Calu3 (cell line): ENCODE measurements around the gene CLIP1. TPM values are rescaled to one million over a fixed set of nuclear protein-coding genes. Genes with fewer than 3 reads are reported as not detected.
"Not testable (repeated sequence)": the region's sequence is repeated elsewhere in the genome, so short reads cannot be mapped to it uniquely, and the experiment has no call there.

ENCODE experiments used
- BruUV-seq: library from RNA; stranded (reverse); fragments of 400-500 nt; replicated peaks from 2 replicates; lab custom pipeline; 2021; lab: Mats Ljungman, UMichigan
- CTCF ChIA-PET: fragments of 300-600 bp; sonication (Branson Sonifier 250); formaldehyde crosslinking; loops from one replicate; lab custom pipeline; 2022; ENCODE audit warnings: antibody characterized with exemption; lab: Charles Lee
- DNase-seq: peaks from one replicate; pipeline ENCODE4 v3.0.0; 2022
- H3K27ac Mint-ChIP-seq: one replicate; pipeline ENCODE4 v1.8.0; 2022; ENCODE audit warnings: mixed read lengths; ENCODE audit not compliant: unreplicated experiment
- H3K27me3 Mint-ChIP-seq: one replicate; pipeline ENCODE4 v1.8.0; 2022; ENCODE audit warnings: mixed read lengths; ENCODE audit not compliant: unreplicated experiment
- H3K36me3 Mint-ChIP-seq: one replicate; pipeline ENCODE4 v1.8.0; 2022; ENCODE audit warnings: mild to moderate bottlenecking, moderate library complexity, mixed read lengths; ENCODE audit not compliant: insufficient read depth, unreplicated experiment
- H3K4me1 Mint-ChIP-seq: one replicate; pipeline ENCODE4 v1.8.0; 2022; ENCODE audit warnings: mild to moderate bottlenecking, low read depth, mixed read lengths; ENCODE audit not compliant: unreplicated experiment
- H3K4me3 Mint-ChIP-seq: one replicate; pipeline ENCODE4 v1.8.0; 2022; ENCODE audit warnings: mild to moderate bottlenecking, low read depth, moderate library complexity, mixed read lengths; ENCODE audit not compliant: unreplicated experiment
- H3K9me3 Mint-ChIP-seq: one replicate; pipeline ENCODE4 v1.8.0; 2022; ENCODE audit warnings: low read depth, mixed read lengths; ENCODE audit not compliant: unreplicated experiment
- intact Hi-C: fragments of 100-400 bp; cut with micrococcal nuclease; formaldehyde crosslinking; loops from one replicate; pipeline ENCODE4 v1.10.0; 2022; ENCODE audit not compliant: unreplicated experiment
- total RNA-seq: library from RNA; stranded (reverse); gene quantifications from 2 replicates; pipeline ENCODE4 v1.2.3, GENCODE V29; 2022
- TF ChIP-seq, protein P1 (sequence below): fragments of 200-600 bp; IDR thresholded peaks from one replicate; pipeline ENCODE4 v1.8.0; 2022; ENCODE audit warnings: antibody characterized with exemption; ENCODE audit not compliant: unreplicated experiment

CLIP1 gene
- total RNA-seq, 1 experiment from 2014 or later: 95.3 TPM

DNA sequence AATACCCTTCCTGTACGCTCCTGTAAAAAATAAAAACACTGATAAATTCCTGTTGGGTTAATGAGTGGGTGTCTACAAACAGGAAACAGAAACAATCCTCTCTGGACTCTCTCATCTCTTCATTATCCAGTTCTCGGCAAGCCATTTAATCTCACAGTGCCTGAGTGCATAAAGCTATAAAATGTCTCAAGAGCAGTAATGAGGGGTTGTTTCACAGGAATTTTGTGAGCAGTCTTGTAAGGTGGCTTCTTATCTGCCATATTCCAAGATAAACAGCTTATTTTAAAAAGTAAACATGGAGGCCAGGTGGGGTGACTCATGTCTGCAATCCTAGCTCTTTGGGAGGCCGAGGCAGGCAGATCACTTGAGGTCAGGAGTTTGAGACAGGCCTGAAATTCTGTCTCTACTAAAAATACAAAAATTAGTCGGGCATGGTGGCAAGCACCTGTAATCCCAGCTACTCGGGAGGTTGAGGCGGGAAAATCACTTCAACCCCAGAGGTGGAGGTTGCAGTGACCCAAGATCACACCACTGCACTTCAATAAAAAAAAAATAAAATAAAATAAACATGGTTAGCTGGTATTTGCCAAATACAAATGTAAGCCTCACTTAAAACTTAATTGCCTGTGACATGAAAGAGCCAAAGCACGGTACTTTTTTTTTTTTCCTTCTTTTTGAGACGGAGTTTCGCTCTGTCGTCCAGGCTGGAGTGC lies 54.0 kb downstream of the CLIP1 start:
- TF ChIP-seq, protein P1, sequence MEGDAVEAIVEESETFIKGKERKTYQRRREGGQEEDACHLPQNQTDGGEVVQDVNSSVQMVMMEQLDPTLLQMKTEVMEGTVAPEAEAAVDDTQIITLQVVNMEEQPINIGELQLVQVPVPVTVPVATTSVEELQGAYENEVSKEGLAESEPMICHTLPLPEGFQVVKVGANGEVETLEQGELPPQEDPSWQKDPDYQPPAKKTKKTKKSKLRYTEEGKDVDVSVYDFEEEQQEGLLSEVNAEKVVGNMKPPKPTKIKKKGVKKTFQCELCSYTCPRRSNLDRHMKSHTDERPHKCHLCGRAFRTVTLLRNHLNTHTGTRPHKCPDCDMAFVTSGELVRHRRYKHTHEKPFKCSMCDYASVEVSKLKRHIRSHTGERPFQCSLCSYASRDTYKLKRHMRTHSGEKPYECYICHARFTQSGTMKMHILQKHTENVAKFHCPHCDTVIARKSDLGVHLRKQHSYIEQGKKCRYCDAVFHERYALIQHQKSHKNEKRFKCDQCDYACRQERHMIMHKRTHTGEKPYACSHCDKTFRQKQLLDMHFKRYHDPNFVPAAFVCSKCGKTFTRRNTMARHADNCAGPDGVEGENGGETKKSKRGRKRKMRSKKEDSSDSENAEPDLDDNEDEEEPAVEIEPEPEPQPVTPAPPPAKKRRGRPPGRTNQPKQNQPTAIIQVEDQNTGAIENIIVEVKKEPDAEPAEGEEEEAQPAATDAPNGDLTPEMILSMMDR: no peak
- intact Hi-C loops: no loop called here
- H3K36me3 Mint-ChIP-seq: peaks cover 43% of the 10 kb centered on the region
- no peaks in the 10 kb centered on the region for H3K9me3 Mint-ChIP-seq
- DNase-seq: no peak
- H3K4me3 Mint-ChIP-seq: no peak overlapping the region
- no TSS peak for BruUV-seq
- no peaks in the 10 kb centered on the region for H3K27me3 Mint-ChIP-seq
- CTCF ChIA-PET: interaction anchor here (0.7 to 1.1 kb wide), 2 partner anchors 12 to 54 kb away, joined by 3 read pairs; no protein-coding TSS in a partner anchor
- H3K4me1 Mint-ChIP-seq: no peaks in the 10 kb centered on the region
- no peak overlapping the region for H3K27ac Mint-ChIP-seq

- H3K27me3 Mint-ChIP-seq, H3K4me1 Mint-ChIP-seq, H3K4me3 Mint-ChIP-seq, DNase-seq, H3K27ac Mint-ChIP-seq, intact Hi-C loops, H3K9me3 Mint-ChIP-seq, BruUV-seq: not testable (repeated sequence)
- CTCF ChIA-PET: interaction anchor here (1.1 kb wide), 1 partner anchor 13 kb away, joined by 3 read pairs; no protein-coding TSS in a partner anchor
- H3K36me3 Mint-ChIP-seq: peaks cover 46% of the 10 kb centered on the region
These were observed 54.8 kb downstream of the CLIP1 start for GRCh38 chr12:122367632-122368031.

DNA sequence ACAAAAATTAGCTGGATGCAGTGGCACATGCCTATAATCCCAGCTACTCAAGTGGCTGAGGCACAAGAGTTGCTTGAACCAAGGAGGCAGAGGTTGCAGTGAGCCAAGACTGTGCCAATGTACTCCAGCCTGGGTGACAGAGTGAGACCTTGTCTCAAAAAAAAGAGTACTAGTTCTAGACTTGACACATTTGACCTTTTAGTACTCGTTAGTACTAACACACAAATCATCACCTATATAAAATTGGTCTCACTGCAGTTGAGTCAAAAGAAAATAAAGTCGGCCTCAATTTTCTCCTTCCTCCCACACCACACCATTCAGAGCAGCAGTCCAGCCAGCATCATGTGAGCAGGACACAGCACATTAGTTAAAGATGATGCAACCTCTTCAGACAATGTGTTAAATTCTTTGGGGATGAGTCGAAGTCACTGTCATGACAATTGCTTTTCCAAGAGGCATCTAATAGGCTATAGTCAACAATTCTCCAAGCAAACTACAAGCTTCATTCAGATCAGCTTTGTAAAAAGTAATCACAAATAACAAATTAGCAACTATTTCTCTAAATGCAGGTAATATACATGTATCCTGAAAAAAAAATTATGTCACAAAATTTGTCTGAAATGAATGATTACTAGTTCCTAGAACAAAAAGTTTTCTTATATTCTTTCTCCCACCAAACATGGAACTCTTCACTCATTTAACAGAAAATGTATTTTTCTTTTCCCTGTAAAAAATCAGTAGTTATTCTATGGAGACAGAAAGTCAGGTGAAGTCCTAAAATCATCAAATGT lies 55.6 kb downstream of the CLIP1 start:
- TF ChIP-seq, protein P1: no peak
- no TSS peak for BruUV-seq
- no peaks in the 10 kb centered on the region for H3K4me1 Mint-ChIP-seq
- no peak for DNase-seq
- intact Hi-C loops: no loop called here
- H3K27ac Mint-ChIP-seq: peak overlapping the region; percentile 56
- peaks cover 39% of the 10 kb centered on the region for H3K36me3 Mint-ChIP-seq
- H3K9me3 Mint-ChIP-seq: no peaks in the 10 kb centered on the region
- H3K27me3 Mint-ChIP-seq: no peaks in the 10 kb centered on the region
- no peak overlapping the region for H3K4me3 Mint-ChIP-seq
- CTCF ChIA-PET: interaction anchor here (0.6 to 1.1 kb wide), 2 partner anchors 13 to 29 kb away, joined by 3 read pairs; no protein-coding TSS in a partner anchor

DNA sequence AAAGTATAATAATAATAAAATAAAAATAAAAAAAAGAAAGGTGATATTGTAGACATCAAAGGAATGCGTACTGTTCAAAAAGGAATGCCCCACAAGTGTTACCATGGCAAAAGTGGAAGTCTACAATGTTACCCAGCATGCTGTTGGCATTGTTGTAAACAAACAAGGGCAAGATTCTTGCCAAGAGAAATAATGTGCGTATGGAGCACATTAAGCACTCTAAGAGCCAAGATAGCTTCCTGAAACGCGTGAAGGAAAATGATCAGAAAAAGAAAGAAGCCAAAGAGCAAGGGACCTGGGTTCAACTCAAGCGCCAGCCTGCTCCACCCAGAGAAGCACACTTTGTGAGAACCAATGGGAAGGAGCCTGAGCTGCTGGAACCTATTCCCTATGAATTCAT lies 57.2 kb downstream of the CLIP1 start:
- H3K4me1 Mint-ChIP-seq, CTCF ChIA-PET, H3K27me3 Mint-ChIP-seq, H3K4me3 Mint-ChIP-seq, intact Hi-C loops, DNase-seq, H3K27ac Mint-ChIP-seq, BruUV-seq, H3K9me3 Mint-ChIP-seq: not testable (repeated sequence)
- peaks cover 34% of the 10 kb centered on the region for H3K36me3 Mint-ChIP-seq

GRCh38 chr12:122363782-122364181 lies 58.7 kb downstream of the CLIP1 start:
- H3K27ac Mint-ChIP-seq: no peak overlapping the region
- no peaks in the 10 kb centered on the region for H3K27me3 Mint-ChIP-seq
- H3K4me3 Mint-ChIP-seq: no peak overlapping the region
- no peaks in the 10 kb centered on the region for H3K9me3 Mint-ChIP-seq
- DNase-seq: no peak
- BruUV-seq: no TSS peak
- TF ChIP-seq, protein P1: no peak
- H3K36me3 Mint-ChIP-seq: peaks cover 31% of the 10 kb centered on the region
- H3K4me1 Mint-ChIP-seq: no peaks in the 10 kb centered on the region
- intact Hi-C loops: no loop called here
- CTCF ChIA-PET: no interaction called here
